K562 (cell line): ENCODE results near the gene PCP2. TPM values are rescaled to one million over a fixed set of nuclear protein-coding genes. Genes with fewer than 3 reads are reported as not detected.

ENCODE experiments used
- CBX3 ChIP-seq, 2 experiments: IDR thresholded peaks; 1 replicate in 1 of 2; 2 replicates in 1 of 2; pipeline ENCODE4 v1.6.1; 2012; ENCODE audit warnings: inconsistent platforms in 2 of 2, low read length in 2 of 2, borderline replicate concordance in 1 of 2, control low read depth in 1 of 2
- E2F5 ChIP-seq: sonication (generic); formaldehyde crosslinking; IDR thresholded peaks from 2 replicates; pipeline ENCODE4 v1.8.0; 2022; ENCODE audit warnings: mild to moderate bottlenecking, missing genetic modification reagents
- HBP1 ChIP-seq: fragments of 450-650 bp; formaldehyde crosslinking; IDR thresholded peaks from 2 replicates; pipeline ENCODE4 v1.4.0; 2022; ENCODE audit warnings: missing genetic modification characterization
- HNRNPK ChIP-seq: fragments of 200-400 bp; formaldehyde crosslinking; IDR thresholded peaks from one replicate; pipeline ENCODE4 v1.6.1; 2018; ENCODE audit warnings: mild to moderate bottlenecking, low read depth, low read length; ENCODE audit not compliant: poor library complexity, severe bottlenecking
- RREB1 ChIP-seq: fragments of 250-450 bp; sonication (Bioruptor Pico); IDR thresholded peaks from 2 replicates; pipeline ENCODE4 v1.4.0; 2020
- STAT5B ChIP-seq: fragments of 250-450 bp; sonication (Bioruptor Pico); IDR thresholded peaks from 2 replicates; pipeline ENCODE4 v1.8.0; 2021; ENCODE audit warnings: mild to moderate bottlenecking, inconsistent platforms
- TEAD4 ChIP-seq, 2 experiments: sonication (generic) in 1 of 2; formaldehyde crosslinking in 1 of 2; IDR thresholded peaks; 2 replicates each; pipeline versions ENCODE4 v1.6.1 to v1.8.0; 2012 to 2022; ENCODE audit warnings: borderline replicate concordance in 1 of 2, inconsistent platforms in 1 of 2, low read length in 1 of 2, mild to moderate bottlenecking in 1 of 2, missing genetic modification reagents in 1 of 2
- ZBTB26 ChIP-seq: fragments of 450-650 bp; formaldehyde crosslinking; IDR thresholded peaks from 2 replicates; pipeline ENCODE4 v1.4.0; 2022; ENCODE audit warnings: missing genetic modification characterization
- ZBTB9 ChIP-seq: fragments of 450-650 bp; formaldehyde crosslinking; IDR thresholded peaks from 2 replicates; pipeline ENCODE4 v1.4.0; 2020; ENCODE audit warnings: mild to moderate bottlenecking, moderate library complexity
- ZKSCAN1 ChIP-seq: fragments of 150-350 bp; IDR thresholded peaks from 2 replicates; pipeline ENCODE4 v1.6.1; 2016; ENCODE audit warnings: low read depth, low read length
- ZKSCAN3 ChIP-seq: fragments of 250-450 bp; sonication (Bioruptor Pico); IDR thresholded peaks from 2 replicates; pipeline ENCODE4 v1.4.0; 2020
- ZNF584 ChIP-seq: fragments of 200-800 bp; sonication (Bioruptor generic); IDR thresholded peaks from 2 replicates; pipeline ENCODE4 v1.6.1; 2016; ENCODE audit warnings: low read depth, mild to moderate bottlenecking, missing genetic modification characterization, missing compliant biosample characterization
- ZNF655 ChIP-seq: fragments of 250-450 bp; sonication (Bioruptor Pico); IDR thresholded peaks from 2 replicates; pipeline ENCODE4 v1.5.0; 2021
- polyA plus RNA-seq, 8 experiments: library from polyadenylated mRNA; depleted of rRNA in 4 of 8; stranded (reverse) in 5 of 8; unstranded in 3 of 8; fragments of >200 nt; fragmentation: Nextera tagmentation in 2 of 8; fragmentation: Illumina TruSeq in 1 of 8; extraction: Ambion mirVana in 2 of 8; extraction: Trizol in 1 of 8; gene quantifications; 2 replicates each; pipeline versions ENCODE4 v1.2.1 to v1.2.3, GENCODE V29; 2011 to 2014; ENCODE audit warnings: inconsistent platforms in 1 of 8, missing spikeins in 1 of 8
- total RNA-seq, 7 experiments: library from RNA; depleted of rRNA in 6 of 7; stranded (reverse); fragments of >200 nt in 6 of 7; fragmentation: Illumina TruSeq in 2 of 7; extraction: Trizol in 2 of 7; gene quantifications; 2 replicates each; pipeline versions ENCODE4 v1.2.1 to v1.2.3, GENCODE V29; 2011 to 2021; ENCODE audit warnings: low replicate concordance in 1 of 7

The PCP2 gene
- total and polyA plus RNA-seq, 9 of the 15 experiments (the other 6 are each of a cell fraction or from before 2014, with no cell fraction given): 0.17 to 1.3 (median 0.49) TPM; not detected in 3

GRCh38 chr19:7637374-7638256 lies 4.1 kb upstream of the PCP2 start (continued):
- TF ChIP-seq ZNF584 (CRISPR knock-in tag) (no peak), ZKSCAN1 (no peak), RREB1 (CRISPR knock-in tag) (no peak), TEAD4 (IDR thresholded peaks at IDR 0.05; ENCODE audit: low read length) (no peak), TEAD4 (CRISPR knock-in tag; IDR thresholded peaks at IDR 0.05; ENCODE audit: borderline replicate concordance) (no peak), ZBTB9 (peak; percentile 42; the same call in 1 of the 2 replicates), ZNF655 (CRISPR knock-in tag) (no peak), CBX3 (IDR thresholded peaks at IDR 0.05; ENCODE audit: borderline replicate concordance in 1 of 2, low read length in 2 of 2) (no peak), ZBTB26 (CRISPR knock-in tag) (0 out of 2 replicates have a peak, but pooled peaks have one; percentile 26), ZKSCAN3 (CRISPR knock-in tag) (peak; percentile 42; the same call in 1 of the 2 replicates), HNRNPK (no peak), STAT5B (CRISPR knock-in tag) (no peak), HBP1 (CRISPR knock-in tag) (no peak), E2F5 (CRISPR knock-in tag) (no peak)
